ENCODE data around the gene DNAJB11. TPM values are rescaled to one million over a fixed set of nuclear protein-coding genes. Genes with fewer than 3 reads are reported as not detected.
"Not testable (repeated sequence)": the region's sequence is repeated elsewhere in the genome, so short reads cannot be mapped to it uniquely, and the experiment has no call there.

The DNAJB11 gene
- total and polyA plus RNA-seq, 2 donors: 42.8 to 49.1 TPM

- peak overlapping the region; percentile 50 to 62 for H3K4me3 ChIP-seq (ENCODE audit: low read length in 2 of 2)
- DNase-seq (ENCODE audit: low read depth in 6 of 9, low spot score in 9 of 9): no peak
- WGBS: 8% methylated on average over 7 of the region's 7 CpGs
- no peaks in the 10 kb centered on the region for H3K27me3 ChIP-seq (ENCODE audit: control insufficient read depth in 2 of 2, insufficient read depth in 1 of 2, low read length in 1 of 2)
- peaks cover 19 to 28% of the 10 kb centered on the region in 2 donors for H3K4me1 ChIP-seq (ENCODE audit: control insufficient read depth in 2 of 2, insufficient read depth in 2 of 2, low read length in 2 of 2)
- H3K9me3 ChIP-seq (ENCODE audit: control insufficient read depth in 2 of 2, insufficient read depth in 1 of 2, low read length in 1 of 2): no peaks in the 10 kb centered on the region
- H3K36me3 ChIP-seq (ENCODE audit: control insufficient read depth in 2 of 2, insufficient read depth in 2 of 2, low read length in 1 of 2): peaks cover 0 to 16% of the 10 kb centered on the region in 2 donors
- peak overlapping the region; percentile 48 to 85 for H3K27ac ChIP-seq (ENCODE audit: low read depth in 1 of 2, low read length in 1 of 2)
Measured at GRCh38 chr3:186569779-186570095, 783 bp upstream of the DNAJB11 start.

GRCh38 chr3:186570941-186571643 is 572 bp downstream of the DNAJB11 start:
- Histone ChIP-seq H3K4me3 (ENCODE audit: low read length in 2 of 2) (peak overlapping the region; percentile 76 to 90), H3K9me3 (ENCODE audit: control insufficient read depth in 2 of 2, insufficient read depth in 1 of 2, low read length in 1 of 2) (no peaks in the 10 kb centered on the region), H3K27me3 (ENCODE audit: control insufficient read depth in 2 of 2, insufficient read depth in 1 of 2, low read length in 1 of 2) (no peaks in the 10 kb centered on the region), H3K27ac (ENCODE audit: low read depth in 1 of 2, low read length in 1 of 2) (peak overlapping the region; percentile 84 to 88), H3K36me3 (ENCODE audit: control insufficient read depth in 2 of 2, insufficient read depth in 2 of 2, low read length in 1 of 2) (peaks cover 5 to 26% of the 10 kb centered on the region in 2 donors), H3K4me1 (ENCODE audit: control insufficient read depth in 2 of 2, insufficient read depth in 2 of 2, low read length in 2 of 2) (peaks cover 19 to 27% of the 10 kb centered on the region in 2 donors)
- WGBS: 11% methylated on average over 21 of the region's 21 CpGs
- DNase-seq (ENCODE audit: low read depth in 6 of 9, low spot score in 9 of 9): no peak

- no peak for DNase-seq (ENCODE audit: low read depth in 6 of 9, low spot score in 9 of 9)
- H3K36me3 ChIP-seq (ENCODE audit: control insufficient read depth in 2 of 2, insufficient read depth in 2 of 2, low read length in 1 of 2): peaks cover 7 to 32% of the 10 kb centered on the region in 2 donors
- H3K27me3 ChIP-seq (ENCODE audit: control insufficient read depth in 2 of 2, insufficient read depth in 1 of 2, low read length in 1 of 2): no peaks in the 10 kb centered on the region
- WGBS: 7% methylated on average over 2 of the region's 2 CpGs
- H3K4me3 ChIP-seq (ENCODE audit: low read length in 2 of 2): peak overlapping the region; percentile 76 to 90
- H3K27ac ChIP-seq (ENCODE audit: low read depth in 1 of 2, low read length in 1 of 2): no peak overlapping the region
- no peaks in the 10 kb centered on the region for H3K9me3 ChIP-seq (ENCODE audit: control insufficient read depth in 2 of 2, insufficient read depth in 1 of 2, low read length in 1 of 2)
- H3K4me1 ChIP-seq (ENCODE audit: control insufficient read depth in 2 of 2, insufficient read depth in 2 of 2, low read length in 2 of 2): peaks cover 15 to 21% of the 10 kb centered on the region in 2 donors
Measured at GRCh38 chr3:186571644-186572013, 1.1 kb downstream of the DNAJB11 start.

GRCh38 chr3:186577521-186577920 is 7.0 kb downstream of the DNAJB11 start:
- WGBS: 95% methylated on average over 2 of the region's 2 CpGs
- Histone ChIP-seq H3K36me3 (ENCODE audit: control insufficient read depth in 2 of 2, insufficient read depth in 2 of 2, low read length in 1 of 2) (peaks cover 18 to 68% of the 10 kb centered on the region in 2 donors), H3K27me3 (ENCODE audit: control insufficient read depth in 2 of 2, insufficient read depth in 1 of 2, low read length in 1 of 2) (no peaks in the 10 kb centered on the region), H3K27ac (ENCODE audit: low read depth in 1 of 2, low read length in 1 of 2) (no peak overlapping the region), H3K4me1 (ENCODE audit: control insufficient read depth in 2 of 2, insufficient read depth in 2 of 2, low read length in 2 of 2) (no peaks in the 10 kb centered on the region), H3K9me3 (ENCODE audit: control insufficient read depth in 2 of 2, insufficient read depth in 1 of 2, low read length in 1 of 2) (no peaks in the 10 kb centered on the region), H3K4me3 (ENCODE audit: low read length in 2 of 2) (no peak overlapping the region)
- DNase-seq (ENCODE audit: low read depth in 6 of 9, low spot score in 9 of 9): no peak

GRCh38 chr3:186580785-186581184 is 10.3 kb downstream of the DNAJB11 start:
- Histone ChIP-seq H3K36me3 (ENCODE audit: control insufficient read depth in 2 of 2, insufficient read depth in 2 of 2, low read length in 1 of 2) (peaks cover 38 to 77% of the 10 kb centered on the region in 2 donors), H3K4me3 (ENCODE audit: low read length in 2 of 2) (no peak overlapping the region), H3K9me3 (ENCODE audit: control insufficient read depth in 2 of 2, insufficient read depth in 1 of 2, low read length in 1 of 2) (no peaks in the 10 kb centered on the region), H3K27me3 (ENCODE audit: control insufficient read depth in 2 of 2, insufficient read depth in 1 of 2, low read length in 1 of 2) (no peaks in the 10 kb centered on the region), H3K27ac (ENCODE audit: low read depth in 1 of 2, low read length in 1 of 2) (no peak overlapping the region), H3K4me1 (ENCODE audit: control insufficient read depth in 2 of 2, insufficient read depth in 2 of 2, low read length in 2 of 2) (no peaks in the 10 kb centered on the region)
- DNase-seq (ENCODE audit: low read depth in 6 of 9, low spot score in 9 of 9): no peak
- WGBS: 96% methylated on average over 3 of the region's 3 CpGs

GRCh38 chr3:186582541-186582940 is 12.0 kb downstream of the DNAJB11 start:
- no peaks in the 10 kb centered on the region for H3K9me3 ChIP-seq (ENCODE audit: control insufficient read depth in 2 of 2, insufficient read depth in 1 of 2, low read length in 1 of 2)
- H3K27me3 ChIP-seq (ENCODE audit: control insufficient read depth in 2 of 2, insufficient read depth in 1 of 2, low read length in 1 of 2): no peaks in the 10 kb centered on the region
- 98% methylated on average over 6 of the region's 6 CpGs for WGBS
- no peak overlapping the region for H3K27ac ChIP-seq (ENCODE audit: low read depth in 1 of 2, low read length in 1 of 2)
- H3K4me1 ChIP-seq (ENCODE audit: control insufficient read depth in 2 of 2, insufficient read depth in 2 of 2, low read length in 2 of 2): no peaks in the 10 kb centered on the region
- DNase-seq (ENCODE audit: low read depth in 6 of 9, low spot score in 9 of 9): no peak
- peaks cover 35 to 73% of the 10 kb centered on the region in 2 donors for H3K36me3 ChIP-seq (ENCODE audit: control insufficient read depth in 2 of 2, insufficient read depth in 2 of 2, low read length in 1 of 2)
- H3K4me3 ChIP-seq (ENCODE audit: low read length in 2 of 2): no peak overlapping the region

GRCh38 chr3:186583831-186584230 is 13.3 kb downstream of the DNAJB11 start:
- WGBS: 95% methylated on average over 5 of the region's 5 CpGs
- Histone ChIP-seq H3K27me3 (ENCODE audit: control insufficient read depth in 2 of 2, insufficient read depth in 1 of 2, low read length in 1 of 2) (no peaks in the 10 kb centered on the region), H3K27ac (ENCODE audit: low read depth in 1 of 2, low read length in 1 of 2) (no peak overlapping the region), H3K4me3 (ENCODE audit: low read length in 2 of 2) (no peak overlapping the region), H3K36me3 (ENCODE audit: control insufficient read depth in 2 of 2, insufficient read depth in 2 of 2, low read length in 1 of 2) (peaks cover 35 to 68% of the 10 kb centered on the region in 2 donors), H3K4me1 (ENCODE audit: control insufficient read depth in 2 of 2, insufficient read depth in 2 of 2, low read length in 2 of 2) (no peaks in the 10 kb centered on the region), H3K9me3 (ENCODE audit: control insufficient read depth in 2 of 2, insufficient read depth in 1 of 2, low read length in 1 of 2) (no peaks in the 10 kb centered on the region)
- no peak for DNase-seq (ENCODE audit: low read depth in 6 of 9, low spot score in 9 of 9)

GRCh38 chr3:186586245-186586644 is 15.7 kb downstream of the DNAJB11 start:
- not testable (repeated sequence) for H3K27me3 ChIP-seq (ENCODE audit: control insufficient read depth in 2 of 2, insufficient read depth in 1 of 2, low read length in 1 of 2); H3K4me3 ChIP-seq (ENCODE audit: low read length in 2 of 2); H3K9me3 ChIP-seq (ENCODE audit: control insufficient read depth in 2 of 2, insufficient read depth in 1 of 2, low read length in 1 of 2); DNase-seq (ENCODE audit: low read depth in 6 of 9, low spot score in 9 of 9); H3K4me1 ChIP-seq (ENCODE audit: control insufficient read depth in 2 of 2, insufficient read depth in 2 of 2, low read length in 2 of 2); H3K27ac ChIP-seq (ENCODE audit: low read depth in 1 of 2, low read length in 1 of 2)
- WGBS: 88% methylated on average over 9 of the region's 9 CpGs
- H3K36me3 ChIP-seq (ENCODE audit: control insufficient read depth in 2 of 2, insufficient read depth in 2 of 2, low read length in 1 of 2): peaks cover 26 to 47% of the 10 kb centered on the region in 2 donors

GRCh38 chr3:186587183-186587582 is 16.7 kb downstream of the DNAJB11 start:
- H3K36me3 ChIP-seq (ENCODE audit: control insufficient read depth in 2 of 2, insufficient read depth in 2 of 2, low read length in 1 of 2): peaks cover 24 to 39% of the 10 kb centered on the region in 2 donors
- no peak for DNase-seq (ENCODE audit: low read depth in 6 of 9, low spot score in 9 of 9)
- H3K27me3 ChIP-seq (ENCODE audit: control insufficient read depth in 2 of 2, insufficient read depth in 1 of 2, low read length in 1 of 2): no peaks in the 10 kb centered on the region

More at GRCh38 chr3:186587183-186587582, 16.7 kb downstream of the DNAJB11 start:
- no peaks in the 10 kb centered on the region for H3K9me3 ChIP-seq (ENCODE audit: control insufficient read depth in 2 of 2, insufficient read depth in 1 of 2, low read length in 1 of 2)
- no peak overlapping the region for H3K27ac ChIP-seq (ENCODE audit: low read depth in 1 of 2, low read length in 1 of 2)
- no peak overlapping the region for H3K4me3 ChIP-seq (ENCODE audit: low read length in 2 of 2)
- H3K4me1 ChIP-seq (ENCODE audit: control insufficient read depth in 2 of 2, insufficient read depth in 2 of 2, low read length in 2 of 2): no peaks in the 10 kb centered on the region
